HEK293 (cell line): Measurements from ENCODE around the gene NFIX.

Experiments
- CTCF ChIA-PET: fragments of 350-600 bp; formaldehyde crosslinking; extraction: SDS; loops from one replicate; lab custom pipeline; 2021; ENCODE audit warnings: antibody characterized with exemption; lab: Yijun Ruan, JAX
- POLR2A ChIA-PET: fragments of 300-600 bp; formaldehyde crosslinking; extraction: SDS; loops from one replicate; lab custom pipeline; 2020; ENCODE audit warnings: antibody characterized with exemption, inconsistent platforms; lab: Yijun Ruan, JAX
- H3K27ac ChIP-seq: fragments of 200-500 bp; sonication (Bioruptor generic); 2 replicates; pipeline ENCODE4 v1.5.1; 2014; ENCODE audit warnings: low read depth, low read length, control low read depth, inconsistent platforms; ENCODE audit errors: extremely low read depth
- H3K36me3 ChIP-seq, 2 experiments: fragments of 200-500 bp in 1 of 2; sonication (Bioruptor generic) in 1 of 2; 1 replicate in 1 of 2; 2 replicates in 1 of 2; pipeline ENCODE4 v1.5.1; 2014 to 2017; ENCODE audit warnings: inconsistent platforms in 2 of 2, low read length in 2 of 2; ENCODE audit not compliant: control insufficient read depth in 2 of 2, insufficient read depth in 1 of 2
- H3K4me1 ChIP-seq: fragments of 200-500 bp; sonication (Bioruptor generic); 2 replicates; pipeline ENCODE4 v1.5.1; 2014; ENCODE audit warnings: mild to moderate bottlenecking, low read length, inconsistent platforms; ENCODE audit not compliant: control insufficient read depth, insufficient read depth
- H3K4me3 ChIP-seq: 2 replicates; pipeline ENCODE4 v1.5.1; 2011; ENCODE audit warnings: low read depth, mild to moderate bottlenecking, control low read depth, low read length, moderate library complexity
- H3K9me3 ChIP-seq: fragments of 200-500 bp; sonication (Bioruptor generic); 2 replicates; pipeline ENCODE4 v1.5.1; 2014; ENCODE audit warnings: low read depth, low read length, inconsistent platforms; ENCODE audit not compliant: control insufficient read depth, insufficient read depth
- BCL11B ChIP-seq: fragments of 450-650 bp; formaldehyde crosslinking; IDR thresholded peaks from 2 replicates; pipeline ENCODE4 v1.5.1; 2016; ENCODE audit warnings: low read depth, missing biosample characterization, missing genetic modification characterization
- EGR2 ChIP-seq: fragments of 450-650 bp; formaldehyde crosslinking; IDR thresholded peaks from 2 replicates; pipeline ENCODE4 v1.5.1; 2016; ENCODE audit warnings: low read depth, missing biosample characterization, missing genetic modification characterization
- OSR2 ChIP-seq: fragments of 450-650 bp; formaldehyde crosslinking; IDR thresholded peaks from 2 replicates; pipeline ENCODE4 v1.5.1; 2016; ENCODE audit warnings: missing biosample characterization, missing genetic modification characterization
- PRDM1 ChIP-seq: fragments of 450-650 bp; formaldehyde crosslinking; IDR thresholded peaks from 2 replicates; pipeline ENCODE4; 2016; ENCODE audit warnings: missing biosample characterization, missing genetic modification characterization
- TRIM28 ChIP-seq: IDR thresholded peaks from 2 replicates; pipeline ENCODE4 v1.6.1; 2011; ENCODE audit warnings: low read length, control low read depth, borderline replicate concordance
- ZBTB48 ChIP-seq: fragments of 450-650 bp; formaldehyde crosslinking; IDR thresholded peaks from 2 replicates; pipeline ENCODE4 v1.5.1; 2016; ENCODE audit warnings: missing biosample characterization, missing genetic modification characterization
- ZNF114 ChIP-seq: fragments of 450-650 bp; formaldehyde crosslinking; IDR thresholded peaks from 2 replicates; pipeline ENCODE4 v1.5.0; 2017; ENCODE audit warnings: missing biosample characterization, missing genetic modification characterization
- ZNF146 ChIP-seq: fragments of 450-650 bp; formaldehyde crosslinking; IDR thresholded peaks from 2 replicates; pipeline ENCODE4 v1.5.1; 2016; ENCODE audit warnings: missing biosample characterization, missing genetic modification characterization
- ZNF221 ChIP-seq: fragments of 450-650 bp; formaldehyde crosslinking; IDR thresholded peaks from 2 replicates; pipeline ENCODE4 v1.5.1; 2017; ENCODE audit warnings: missing biosample characterization, missing genetic modification characterization, borderline replicate concordance
- ZNF266 ChIP-seq: fragments of 450-650 bp; formaldehyde crosslinking; IDR thresholded peaks from 2 replicates; pipeline ENCODE4 v1.5.1; 2016; ENCODE audit warnings: missing biosample characterization, missing genetic modification characterization, low read depth
- ZNF394 ChIP-seq: fragments of 450-650 bp; formaldehyde crosslinking; IDR thresholded peaks from 2 replicates; pipeline ENCODE4 v1.5.1; 2016; ENCODE audit warnings: missing biosample characterization, missing genetic modification characterization, mild to moderate bottlenecking, moderate library complexity, borderline replicate concordance
- ZNF623 ChIP-seq: fragments of 450-650 bp; formaldehyde crosslinking; IDR thresholded peaks from 2 replicates; pipeline ENCODE4 v1.5.1; 2016; ENCODE audit warnings: missing biosample characterization, missing genetic modification characterization
- ZNF701 ChIP-seq: fragments of 450-650 bp; formaldehyde crosslinking; IDR thresholded peaks from 2 replicates; pipeline ENCODE4 v1.5.1; 2016; ENCODE audit warnings: missing biosample characterization, missing genetic modification characterization
- ZSCAN4 ChIP-seq: fragments of 450-650 bp; formaldehyde crosslinking; IDR thresholded peaks from 2 replicates; pipeline ENCODE4 v1.5.1; 2017; ENCODE audit warnings: missing biosample characterization, missing genetic modification characterization
- TF ChIP-seq, protein P1 (sequence below): fragments of 450-650 bp; formaldehyde crosslinking; IDR thresholded peaks from 2 replicates; pipeline ENCODE4 v1.5.1; 2016; ENCODE audit warnings: missing biosample characterization, missing genetic modification characterization
- TF ChIP-seq, protein P2 (sequence below): fragments of 450-650 bp; formaldehyde crosslinking; IDR thresholded peaks from 2 replicates; pipeline ENCODE4 v1.5.1; 2016; ENCODE audit warnings: missing biosample characterization, missing genetic modification characterization, low read depth

NFIX gene

DNA sequence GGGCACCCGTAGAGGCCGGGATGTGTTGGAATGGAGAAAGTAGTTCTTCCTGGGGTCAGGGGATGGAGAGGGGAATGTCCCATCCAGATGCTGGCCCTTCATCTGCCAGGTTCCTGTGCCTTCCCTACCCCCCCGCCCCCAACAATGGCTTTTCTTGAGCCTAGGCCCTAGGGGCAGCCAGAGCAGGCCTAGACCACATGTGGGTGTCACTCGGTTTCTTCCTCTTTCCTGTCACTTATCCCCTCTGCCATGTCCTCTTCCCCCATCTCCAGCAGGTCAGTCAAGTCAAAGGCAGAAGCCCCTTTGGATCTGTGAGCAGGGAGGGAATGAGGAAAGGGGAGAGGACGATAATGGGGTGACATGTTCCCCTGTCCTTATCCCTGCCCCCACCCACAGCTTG, 71.0 kb downstream of the NFIX start:
- Histone ChIP-seq H3K36me3 (no peaks in the 10 kb centered on the region), H3K27ac (no peak overlapping the region), H3K4me1 (peaks cover under 1% of the 10 kb centered on the region; the same call in 1 of the 2 replicates), H3K4me3 (no peak overlapping the region), H3K9me3 (no peaks in the 10 kb centered on the region)
- POLR2A ChIA-PET = interaction anchor here (1.5 kb wide), 1 partner anchor 13 kb away, joined by 3 read pairs; no protein-coding TSS in a partner anchor
- CTCF ChIA-PET = interaction anchor here (1.1 to 1.4 kb wide), 2 partner anchors 33 to 89 kb away, joined by 3 to 11 read pairs; no protein-coding TSS in a partner anchor
- TF ChIP-seq PRDM1 = no peak
- no peak for TF ChIP-seq BCL11B
- TF ChIP-seq, protein P1, sequence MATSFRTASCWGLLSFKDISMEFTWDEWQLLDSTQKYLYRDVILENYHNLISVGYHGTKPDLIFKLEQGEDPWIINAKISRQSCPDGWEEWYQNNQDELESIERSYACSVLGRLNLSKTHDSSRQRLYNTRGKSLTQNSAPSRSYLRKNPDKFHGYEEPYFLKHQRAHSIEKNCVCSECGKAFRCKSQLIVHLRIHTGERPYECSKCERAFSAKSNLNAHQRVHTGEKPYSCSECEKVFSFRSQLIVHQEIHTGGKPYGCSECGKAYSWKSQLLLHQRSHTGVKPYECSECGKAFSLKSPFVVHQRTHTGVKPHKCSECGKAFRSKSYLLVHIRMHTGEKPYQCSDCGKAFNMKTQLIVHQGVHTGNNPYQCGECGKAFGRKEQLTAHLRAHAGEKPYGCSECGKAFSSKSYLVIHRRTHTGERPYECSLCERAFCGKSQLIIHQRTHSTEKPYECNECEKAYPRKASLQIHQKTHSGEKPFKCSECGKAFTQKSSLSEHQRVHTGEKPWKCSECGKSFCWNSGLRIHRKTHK (tag by site-specific recombination) = no peak
- TF ChIP-seq OSR2 (tag by site-specific recombination) = no peak
- no peak for TF ChIP-seq TRIM28
- TF ChIP-seq ZNF114 (tag by site-specific recombination) = no peak
- TF ChIP-seq ZNF701 = no peak
- TF ChIP-seq ZNF146 (tag by site-specific recombination) = no peak
- no peak for TF ChIP-seq EGR2 (tag by site-specific recombination)
- TF ChIP-seq, protein P2, sequence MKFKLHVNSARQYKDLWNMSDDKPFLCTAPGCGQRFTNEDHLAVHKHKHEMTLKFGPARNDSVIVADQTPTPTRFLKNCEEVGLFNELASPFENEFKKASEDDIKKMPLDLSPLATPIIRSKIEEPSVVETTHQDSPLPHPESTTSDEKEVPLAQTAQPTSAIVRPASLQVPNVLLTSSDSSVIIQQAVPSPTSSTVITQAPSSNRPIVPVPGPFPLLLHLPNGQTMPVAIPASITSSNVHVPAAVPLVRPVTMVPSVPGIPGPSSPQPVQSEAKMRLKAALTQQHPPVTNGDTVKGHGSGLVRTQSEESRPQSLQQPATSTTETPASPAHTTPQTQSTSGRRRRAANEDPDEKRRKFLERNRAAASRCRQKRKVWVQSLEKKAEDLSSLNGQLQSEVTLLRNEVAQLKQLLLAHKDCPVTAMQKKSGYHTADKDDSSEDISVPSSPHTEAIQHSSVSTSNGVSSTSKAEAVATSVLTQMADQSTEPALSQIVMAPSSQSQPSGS (tag by site-specific recombination) = no peak
- no peak for TF ChIP-seq ZNF394 (tag by site-specific recombination)
- no peak for TF ChIP-seq ZNF221 (tag by site-specific recombination)

GRCh38 chr19:13066933-13067807, 71.9 kb downstream of the NFIX start:
- Histone ChIP-seq H3K36me3 (no peaks in the 10 kb centered on the region), H3K9me3 (no peaks in the 10 kb centered on the region), H3K4me1 (no peaks in the 10 kb centered on the region; the same call in 1 of the 2 replicates), H3K27ac (no peak overlapping the region), H3K4me3 (no peak overlapping the region)
- POLR2A ChIA-PET = interaction anchor here (1.4 kb wide), 1 partner anchor 24 kb away, joined by 3 read pairs; no protein-coding TSS in a partner anchor
- CTCF ChIA-PET = interaction anchor here (0.6 to 1.9 kb wide), 4 partner anchors 11 to 147 kb away, joined by 3 to 11 read pairs (median 6); no protein-coding TSS in a partner anchor
- TF ChIP-seq ZSCAN4 (tag by site-specific recombination) (peak; percentile 96), ZNF623 (tag by site-specific recombination) (no peak), ZBTB48 (tag by site-specific recombination) (no peak), ZNF266 (no peak)
